Neural cell (in vitro differentiated cells): ENCODE data around the gene DCC. TPM values are rescaled to one million over a fixed set of nuclear protein-coding genes. Genes with fewer than 3 reads are reported as not detected.

Experiments
- H2AFZ ChIP-seq: fragments of 200-600, 300-800 bp; sonication (generic), shearing (Covaris generic); 2 replicates; pipeline ENCODE4 v1.6.0; 2014; ENCODE audit warnings: low read depth, mild to moderate bottlenecking, antibody characterized with exemption, low read length, moderate library complexity
- H3F3A ChIP-seq: fragments of 200-600 bp; shearing (Covaris generic); 2 replicates; pipeline ENCODE4 v1.6.1; 2016; ENCODE audit warnings: mild to moderate bottlenecking, moderate library complexity, mixed read lengths, antibody characterized with exemption, low read length; ENCODE audit not compliant: insufficient read depth, poor library complexity, severe bottlenecking
- H3K27ac ChIP-seq: fragments of 200-600, 300-800 bp; sonication (generic), shearing (Covaris generic); 2 replicates; pipeline ENCODE4 v1.5.1; 2014; ENCODE audit warnings: mild to moderate bottlenecking, low read length, moderate library complexity
- H3K27me3 ChIP-seq: fragments of 300-800, 200-600 bp; sonication (generic), shearing (Covaris generic); 2 replicates; pipeline ENCODE4 v1.6.0; 2014; ENCODE audit warnings: mild to moderate bottlenecking, low read depth, low read length, moderate library complexity; ENCODE audit not compliant: insufficient read depth
- H3K36me3 ChIP-seq: fragments of 300-800, 200-600 bp; sonication (generic), shearing (Covaris generic); 2 replicates; pipeline ENCODE4 v1.5.1; 2014; ENCODE audit warnings: mild to moderate bottlenecking, antibody characterized with exemption, low read length, moderate library complexity; ENCODE audit not compliant: insufficient read depth
- H3K4me2 ChIP-seq: fragments of 300-800, 200-600 bp; sonication (generic), shearing (Covaris generic); 2 replicates; pipeline ENCODE4 v1.6.0; 2014; ENCODE audit warnings: mild to moderate bottlenecking, low read length
- H3K4me3 ChIP-seq: fragments of 300-800, 200-600 bp; sonication (generic), shearing (Covaris generic); 2 replicates; pipeline ENCODE4 v1.5.1; 2014; ENCODE audit warnings: mild to moderate bottlenecking, low read length, moderate library complexity
- H3K79me2 ChIP-seq: fragments of 200-600 bp; shearing (Covaris generic); replicated peaks from 2 replicates; pipeline ENCODE4 v1.6.0; 2014; ENCODE audit warnings: mild to moderate bottlenecking, low read length, moderate library complexity; ENCODE audit not compliant: insufficient read depth
- H3K9ac ChIP-seq: fragments of 300-800, 200-600 bp; sonication (generic), shearing (Covaris generic); 2 replicates; pipeline ENCODE4 v1.6.1; 2016; ENCODE audit warnings: mild to moderate bottlenecking, low read length, mixed read lengths
- H3K9me2 ChIP-seq: fragments of 200-600 bp; shearing (Covaris generic); 2 replicates; pipeline ENCODE4 v1.6.1; 2016; ENCODE audit warnings: mild to moderate bottlenecking, low read length, mixed read lengths; ENCODE audit not compliant: insufficient read depth
- H3K9me3 ChIP-seq: fragments of 200-600, 300-800 bp; sonication (generic), shearing (Covaris generic); 2 replicates; pipeline ENCODE4 v1.6.1; 2016; ENCODE audit warnings: mild to moderate bottlenecking, mixed run types, low read length, moderate library complexity, mixed read lengths
- H4K20me1 ChIP-seq: fragments of 200-600 bp; shearing (Covaris generic); 2 replicates; pipeline ENCODE4 v1.6.1; 2016; ENCODE audit warnings: mild to moderate bottlenecking, mixed run types; ENCODE audit not compliant: insufficient read depth
- EP300 ChIP-seq: fragments of 450-650 bp; conservative IDR thresholded peaks from 2 replicates; pipeline ENCODE4 v1.6.1; 2014; ENCODE audit warnings: antibody characterized with exemption, mild to moderate bottlenecking, moderate library complexity; ENCODE audit not compliant: poor library complexity, severe bottlenecking
- EZH2 ChIP-seq: fragments of 200-600, 300-800 bp; shearing (Covaris generic), sonication (generic); IDR thresholded peaks from 2 replicates; pipeline ENCODE4 v1.6.1; 2014; ENCODE audit warnings: antibody characterized with exemption, low read length, borderline replicate concordance, mild to moderate bottlenecking; ENCODE audit not compliant: insufficient read depth, poor library complexity, severe bottlenecking
- MXI1 ChIP-seq: fragments of 450-650 bp; conservative IDR thresholded peaks from 2 replicates; pipeline ENCODE4 v1.6.1; 2014; ENCODE audit warnings: antibody characterized with exemption, mild to moderate bottlenecking; ENCODE audit not compliant: poor library complexity, severe bottlenecking
- POLR2AphosphoS5 ChIP-seq: IDR thresholded peaks from 2 replicates; pipeline ENCODE4 v1.6.1; 2012
- RAD21 ChIP-seq: fragments of 450-650 bp; conservative IDR thresholded peaks from 2 replicates; pipeline ENCODE4 v1.6.1; 2014; ENCODE audit warnings: antibody characterized with exemption, mild to moderate bottlenecking, moderate library complexity
- SMC3 ChIP-seq: fragments of 450-650 bp; conservative IDR thresholded peaks from 2 replicates; pipeline ENCODE4 v1.6.1; 2014; ENCODE audit warnings: antibody characterized with exemption, mild to moderate bottlenecking, moderate library complexity; ENCODE audit not compliant: poor library complexity
- TAF1 ChIP-seq: IDR thresholded peaks from 2 replicates; pipeline ENCODE4 v1.6.1; 2012; ENCODE audit warnings: low read depth
- polyA plus RNA-seq: library from polyadenylated mRNA; depleted of rRNA; stranded (reverse); fragments of >200 nt; gene quantifications from 2 replicates; pipeline ENCODE4 v1.2.3, GENCODE V29; 2014
- TF ChIP-seq, protein P1 (sequence below): fragments of 450-650 bp; IDR thresholded peaks from 2 replicates; pipeline ENCODE4 v1.5.1; 2014; ENCODE audit warnings: antibody characterized with exemption, mild to moderate bottlenecking, moderate library complexity; ENCODE audit not compliant: poor library complexity, severe bottlenecking
- TF ChIP-seq, protein P2 (sequence below): IDR thresholded peaks from 2 replicates; pipeline ENCODE4 v1.6.1; 2012; ENCODE audit warnings: borderline replicate concordance

The DCC gene
- polyA plus RNA-seq, 1 donor from 2014 or later, result 40.7 TPM

DNA sequence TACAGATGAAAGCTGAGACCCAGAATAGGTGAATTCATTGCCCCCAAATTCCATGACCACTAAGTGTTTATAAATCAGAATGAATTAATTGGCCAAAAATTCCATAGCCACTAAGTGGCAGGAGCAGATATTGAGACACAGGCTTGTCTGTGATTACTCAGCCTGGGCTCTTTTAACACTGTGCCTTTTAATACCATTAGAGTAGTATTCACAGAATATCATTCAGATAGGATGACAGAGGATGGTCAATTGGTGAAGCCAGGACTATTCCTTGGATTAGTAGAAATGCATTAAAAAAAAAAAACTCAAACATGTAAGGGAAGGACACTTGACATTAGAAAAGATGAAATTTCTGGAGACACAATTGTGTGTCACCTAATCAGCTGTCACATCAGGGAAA, 698.6 kb downstream of the DCC start:
- Histone ChIP-seq H3K9ac (no peak overlapping the region), H2AFZ (no peak overlapping the region), H4K20me1 (no peaks in the 10 kb centered on the region), H3K36me3 (no peaks in the 10 kb centered on the region), H3K9me2 (no peaks in the 10 kb centered on the region), H3K4me3 (no peak overlapping the region), H3K9me3 (no peaks in the 10 kb centered on the region), H3K27me3 (no peaks in the 10 kb centered on the region), H3F3A (no peaks in the 10 kb centered on the region), H3K27ac (no peak overlapping the region), H3K79me2 (no peaks in the 10 kb centered on the region), H3K4me2 (no peak overlapping the region)
- TF ChIP-seq EZH2 (no peak), SMC3 (no peak), EP300 (no peak), POLR2AphosphoS5 (no peak), MXI1 (no peak), TAF1 (no peak), RAD21 (no peak)
- TF ChIP-seq, protein P1, sequence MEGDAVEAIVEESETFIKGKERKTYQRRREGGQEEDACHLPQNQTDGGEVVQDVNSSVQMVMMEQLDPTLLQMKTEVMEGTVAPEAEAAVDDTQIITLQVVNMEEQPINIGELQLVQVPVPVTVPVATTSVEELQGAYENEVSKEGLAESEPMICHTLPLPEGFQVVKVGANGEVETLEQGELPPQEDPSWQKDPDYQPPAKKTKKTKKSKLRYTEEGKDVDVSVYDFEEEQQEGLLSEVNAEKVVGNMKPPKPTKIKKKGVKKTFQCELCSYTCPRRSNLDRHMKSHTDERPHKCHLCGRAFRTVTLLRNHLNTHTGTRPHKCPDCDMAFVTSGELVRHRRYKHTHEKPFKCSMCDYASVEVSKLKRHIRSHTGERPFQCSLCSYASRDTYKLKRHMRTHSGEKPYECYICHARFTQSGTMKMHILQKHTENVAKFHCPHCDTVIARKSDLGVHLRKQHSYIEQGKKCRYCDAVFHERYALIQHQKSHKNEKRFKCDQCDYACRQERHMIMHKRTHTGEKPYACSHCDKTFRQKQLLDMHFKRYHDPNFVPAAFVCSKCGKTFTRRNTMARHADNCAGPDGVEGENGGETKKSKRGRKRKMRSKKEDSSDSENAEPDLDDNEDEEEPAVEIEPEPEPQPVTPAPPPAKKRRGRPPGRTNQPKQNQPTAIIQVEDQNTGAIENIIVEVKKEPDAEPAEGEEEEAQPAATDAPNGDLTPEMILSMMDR, result no peak
- TF ChIP-seq, protein P2, sequence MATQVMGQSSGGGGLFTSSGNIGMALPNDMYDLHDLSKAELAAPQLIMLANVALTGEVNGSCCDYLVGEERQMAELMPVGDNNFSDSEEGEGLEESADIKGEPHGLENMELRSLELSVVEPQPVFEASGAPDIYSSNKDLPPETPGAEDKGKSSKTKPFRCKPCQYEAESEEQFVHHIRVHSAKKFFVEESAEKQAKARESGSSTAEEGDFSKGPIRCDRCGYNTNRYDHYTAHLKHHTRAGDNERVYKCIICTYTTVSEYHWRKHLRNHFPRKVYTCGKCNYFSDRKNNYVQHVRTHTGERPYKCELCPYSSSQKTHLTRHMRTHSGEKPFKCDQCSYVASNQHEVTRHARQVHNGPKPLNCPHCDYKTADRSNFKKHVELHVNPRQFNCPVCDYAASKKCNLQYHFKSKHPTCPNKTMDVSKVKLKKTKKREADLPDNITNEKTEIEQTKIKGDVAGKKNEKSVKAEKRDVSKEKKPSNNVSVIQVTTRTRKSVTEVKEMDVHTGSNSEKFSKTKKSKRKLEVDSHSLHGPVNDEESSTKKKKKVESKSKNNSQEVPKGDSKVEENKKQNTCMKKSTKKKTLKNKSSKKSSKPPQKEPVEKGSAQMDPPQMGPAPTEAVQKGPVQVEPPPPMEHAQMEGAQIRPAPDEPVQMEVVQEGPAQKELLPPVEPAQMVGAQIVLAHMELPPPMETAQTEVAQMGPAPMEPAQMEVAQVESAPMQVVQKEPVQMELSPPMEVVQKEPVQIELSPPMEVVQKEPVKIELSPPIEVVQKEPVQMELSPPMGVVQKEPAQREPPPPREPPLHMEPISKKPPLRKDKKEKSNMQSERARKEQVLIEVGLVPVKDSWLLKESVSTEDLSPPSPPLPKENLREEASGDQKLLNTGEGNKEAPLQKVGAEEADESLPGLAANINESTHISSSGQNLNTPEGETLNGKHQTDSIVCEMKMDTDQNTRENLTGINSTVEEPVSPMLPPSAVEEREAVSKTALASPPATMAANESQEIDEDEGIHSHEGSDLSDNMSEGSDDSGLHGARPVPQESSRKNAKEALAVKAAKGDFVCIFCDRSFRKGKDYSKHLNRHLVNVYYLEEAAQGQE, result no peak

DNA sequence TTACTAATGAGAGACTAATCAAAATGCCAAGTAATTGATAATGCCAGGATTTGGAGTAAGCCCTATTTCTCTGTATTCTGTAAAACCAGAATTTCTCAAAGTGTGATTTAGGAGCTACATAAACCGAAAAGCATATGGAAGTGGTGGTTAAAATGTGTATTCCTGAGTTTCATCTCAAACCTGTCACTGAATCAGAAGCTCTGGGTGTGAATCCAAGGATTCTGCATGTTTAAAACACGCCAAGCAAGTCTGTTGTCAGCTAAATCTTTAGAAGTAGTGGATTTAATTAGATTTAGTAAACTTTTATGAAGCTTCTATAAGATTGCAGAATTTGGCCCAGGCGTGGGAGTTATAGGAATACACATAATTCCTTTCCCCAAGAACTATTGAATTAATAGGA, 700.3 kb downstream of the DCC start:
- no peak overlapping the region for H3K4me3 ChIP-seq
- no peaks in the 10 kb centered on the region for H4K20me1 ChIP-seq
- H3K4me2 ChIP-seq, result no peak overlapping the region
- no peaks in the 10 kb centered on the region for H3K9me3 ChIP-seq
- H3K9me2 ChIP-seq, result no peaks in the 10 kb centered on the region
- TF ChIP-seq, protein P1, result no peak
- TF ChIP-seq EZH2 (no peak), POLR2AphosphoS5 (no peak), TAF1 (no peak), MXI1 (no peak), SMC3 (no peak), RAD21 (no peak), EP300 (no peak)
- TF ChIP-seq, protein P2, result no peak
- H3K9ac ChIP-seq, result no peak overlapping the region
- no peak overlapping the region for H3K27ac ChIP-seq
- H2AFZ ChIP-seq, result no peak overlapping the region
- no peaks in the 10 kb centered on the region for H3F3A ChIP-seq
- H3K27me3 ChIP-seq, result no peaks in the 10 kb centered on the region
- no peaks in the 10 kb centered on the region for H3K79me2 ChIP-seq
- H3K36me3 ChIP-seq, result no peaks in the 10 kb centered on the region
